Epidermal melanocyte (primary cell): Measurements from ENCODE around the gene BMP7.
A peak's percentile ranks its signal among the peaks of the same experiment; 100 is the strongest.

Experiments used
- DNase-seq: peaks from one replicate; pipeline ENCODE4 v3.0.0; 2011; ENCODE audit warnings: low spot score; ENCODE audit not compliant: insufficient read length

The BMP7 gene

GRCh38 chr20:57231951-57232428, 34.5 kb downstream of the BMP7 start:
- DNase-seq = no peak

- no peak for DNase-seq
Measured at GRCh38 chr20:57231161-57231560, 35.3 kb downstream of the BMP7 start.

- DNase-seq = no peak
Measured at GRCh38 chr20:57230247-57230646, 36.2 kb downstream of the BMP7 start.

- no peak for DNase-seq
Measured at GRCh38 chr20:57229490-57229889, 37.0 kb downstream of the BMP7 start.

GRCh38 chr20:57225830-57226229, 40.6 kb downstream of the BMP7 start:
- DNase-seq = no peak

GRCh38 chr20:57225197-57225733, 41.2 kb downstream of the BMP7 start:
- no peak for DNase-seq

GRCh38 chr20:57224641-57225138, 41.8 kb downstream of the BMP7 start:
- no peak for DNase-seq

GRCh38 chr20:57223648-57224489, 42.6 kb downstream of the BMP7 start:
- DNase-seq = no peak

- DNase-seq = no peak
Measured at GRCh38 chr20:57222631-57222950, 43.9 kb downstream of the BMP7 start.

GRCh38 chr20:57221916-57222630, 44.4 kb downstream of the BMP7 start:
- DNase-seq = no peak

GRCh38 chr20:57220337-57221145, 45.9 kb downstream of the BMP7 start:
- DNase-seq = peak; percentile 54

- DNase-seq = no peak
Measured at GRCh38 chr20:57219071-57219677, 47.3 kb downstream of the BMP7 start.

GRCh38 chr20:57218489-57218888, 48.0 kb downstream of the BMP7 start:
- no peak for DNase-seq

GRCh38 chr20:57217802-57218201, 48.6 kb downstream of the BMP7 start:
- DNase-seq = no peak

- DNase-seq = no peak
Measured at GRCh38 chr20:57216669-57217068, 49.8 kb downstream of the BMP7 start.

GRCh38 chr20:57215826-57216471, 50.5 kb downstream of the BMP7 start:
- no peak for DNase-seq

- no peak for DNase-seq
Measured at GRCh38 chr20:57215426-57215825, 51.0 kb downstream of the BMP7 start.

GRCh38 chr20:57214948-57215347, 51.5 kb downstream of the BMP7 start:
- no peak for DNase-seq

- no peak for DNase-seq
Measured at GRCh38 chr20:57214427-57214826, 52.0 kb downstream of the BMP7 start.

- DNase-seq = no peak
Measured at GRCh38 chr20:57213924-57214323, 52.5 kb downstream of the BMP7 start.

- no peak for DNase-seq
Measured at GRCh38 chr20:57213291-57213690, 53.1 kb downstream of the BMP7 start.
